Heart left ventricle (tissue), 16 donors: ENCODE measurements around the gene NCAPH2. TPM values are rescaled to one million over a fixed set of nuclear protein-coding genes. Genes with fewer than 3 reads are reported as not detected.

Experiments used
- ATAC-seq, 4 donors: fragments of 200-7000 bp; cut with Tn5 transposase; one replicate each; pipeline ENCODE4 v1.9.1; 2020 to 2022; ENCODE audit warnings: moderate library complexity in 4 of 4, mild to moderate bottlenecking in 3 of 4, moderate number of reproducible peaks in 1 of 4
- DNase-seq, 5 donors: peaks; one replicate each; pipeline ENCODE4 v3.0.0-alpha.2; 2020
- H3K27ac ChIP-seq, 12 donors: fragments of 200-600 bp; sonication (generic) in 4 of 12; one replicate each; pipeline versions ENCODE4 v1.5.0 to v1.8.0; 2016 to 2022; ENCODE audit warnings: mild to moderate bottlenecking in 2 of 12
- H3K27me3 ChIP-seq, 9 donors: fragments of 200-600 bp; sonication (generic) in 2 of 9; one replicate each; pipeline versions ENCODE4 v1.5.1 to v1.8.0; 2016 to 2022; ENCODE audit warnings: mild to moderate bottlenecking in 3 of 9
- H3K36me3 ChIP-seq, 9 donors: fragments of 200-600 bp; sonication (generic) in 2 of 9; one replicate each; pipeline versions ENCODE4 v1.5.0 to v1.8.0; 2018 to 2022; ENCODE audit warnings: mild to moderate bottlenecking in 2 of 9
- H3K4me1 ChIP-seq, 12 donors: fragments of 200-600 bp; sonication (generic) in 4 of 12; one replicate each; pipeline versions ENCODE4 v1.5.0 to v1.8.0; 2016 to 2022; ENCODE audit warnings: mild to moderate bottlenecking in 3 of 12
- H3K4me3 ChIP-seq, 12 donors: fragments of 200-600 bp; sonication (generic) in 4 of 12; one replicate each; pipeline versions ENCODE4 v1.5.0 to v1.8.0; 2017 to 2022; ENCODE audit warnings: mild to moderate bottlenecking in 9 of 12, moderate library complexity in 4 of 12
- H3K9me3 ChIP-seq, 12 donors: fragments of 200-600 bp; sonication (generic) in 4 of 12; one replicate each; pipeline versions ENCODE4 v1.5.0 to v1.8.0; 2016 to 2022; ENCODE audit warnings: mild to moderate bottlenecking in 1 of 12
- CTCF ChIP-seq, 12 donors: fragments of 200-600 bp; sonication (generic) in 4 of 12; IDR thresholded peaks; one replicate each; pipeline versions ENCODE4 v1.5.0 to v1.8.0; 2018 to 2022; ENCODE audit warnings: antibody characterized with exemption in 12 of 12, mild to moderate bottlenecking in 5 of 12
- POLR2A ChIP-seq, 2 donors: fragments of 450-650 bp; IDR thresholded peaks; one replicate each; pipeline ENCODE4 v1.6.1; 2017; ENCODE audit warnings: antibody characterized with exemption in 2 of 2, mild to moderate bottlenecking in 2 of 2, moderate library complexity in 2 of 2
- WGBS, 4 donors: extraction: QIAGEN DNeasy Blood & Tissue Kit in 2 of 4; methylation state at CpG; one replicate each; pipeline versions ENCODE4 v1.1.5 to v1.1.7; 2013 to 2018; 5-methylcytosine and 5-hydroxymethylcytosine counted together
- intact Hi-C, 10 donors: fragments of 100-400 bp; cut with DNase I; formaldehyde crosslinking; loops; one replicate each; pipeline versions ENCODE4 v1.11.1 to v1.14.2; 2022
- polyA plus RNA-seq, 2 donors: library from polyadenylated mRNA; stranded (reverse); fragments of 200-250 nt; gene quantifications; one replicate each; pipeline ENCODE4 v1.2.3, GENCODE V29; 2013
- total RNA-seq, 9 donors: library from RNA; depleted of rRNA in 2 of 9; stranded (reverse); fragments of >200 nt in 2 of 9; fragmentation: NEBNext Ultra II Directional in 3 of 9; extraction: Animal tissue kit (Norgen Biotek cat#: 25700) in 3 of 9; gene quantifications; one replicate each; pipeline versions ENCODE4 v1.1.0 to v1.2.4, GENCODE V29; 2016 to 2023
- donor health status: ischemic (EF 13 %, LVEDD 7.1; RV severe dilation, severe dysfunction).
- donor health status: healthy with polysubstance abuse.
- donor health status: DM: no; HTN: yes; CAD: no.
- donor health status: DM: no; HTN: no; CAD: no.
- donor health status: ischemic (EF 25% LVEDD 6.9; RV normal size, moderate dysfunction).
- donor health status: ischemic (EF 25% LVEDD 5.7; RV mildly dilated, moderate dysfunction).
- donor health status: healthy.
- donor health status: DM: yes; HTN: yes; CAD: no.
- donor health status: ischemic (EF 35%, LVEDD 5.7; RV mildly dilated, moderate dysfunction).
- donor health status: nonischemic (EF 11% LVEDD 7.7; RV severe dilation, severe dysfunction).
- donor health status: DM: yes; HTN: yes; CAD: no.
- donor health status: PGD.
- donor health status: ischemic (EF 29% LVEDD 5.4; RV normal size, mild dysfunction).
- donor health status: nonischemic (EF 23%, LVEDD 6.1; RV moderate dilation, normal function).

Gene NCAPH2
- total and polyA plus RNA-seq, 11 donors, result 24.7 to 43.3 (median 28.1) TPM

GRCh38 chr22:50544078-50544745 is 36.2 kb downstream of the NCAPH2 start:
- Histone ChIP-seq H3K4me1 (peaks cover 0 to 88% (median 24%) of the 10 kb centered on the region in 12 donors), H3K4me3 (peak overlapping the region in 10 of 12 donors; percentile 26 to 54 (median 40)), H3K36me3 (no peaks in the 10 kb centered on the region), H3K9me3 (no peaks in the 10 kb centered on the region), H3K27ac (peak overlapping the region in 4 of 12 donors; percentile 1 to 98 (median 36)), H3K27me3 (peaks cover 20 to 55% (median 25%) of the 10 kb centered on the region in 9 donors)
- WGBS, 4 donors, result 4 to 9% (median 5%) methylated on average over 27 to 52 of the region's 52 CpGs
- intact Hi-C loops, result loop anchor here in 2 of 10 donors (5.0 to 10.0 kb wide), 2 partner anchors 71 to 78 kb away; no protein-coding TSS in a partner anchor
- peak in 3 of 4 donors; percentile 58 to 64 (median 62) for ATAC-seq
- DNase-seq, result peak; percentile 79 to 93 (median 84)
- no peak for TF ChIP-seq POLR2A (IDR thresholded peaks at IDR 0.05)
- TF ChIP-seq CTCF (IDR thresholded peaks at IDR 0.05), result peak; percentile 30 to 76 (median 60)

GRCh38 chr22:50544746-50545253 is 36.8 kb downstream of the NCAPH2 start:
- Histone ChIP-seq H3K27ac (peak overlapping the region in 2 of 12 donors; percentile 54 to 98), H3K4me3 (peak overlapping the region in 5 of 12 donors; percentile 33 to 54 (median 41)), H3K9me3 (no peaks in the 10 kb centered on the region), H3K36me3 (no peaks in the 10 kb centered on the region), H3K4me1 (peaks cover 0 to 90% (median 22%) of the 10 kb centered on the region in 12 donors), H3K27me3 (peaks cover 23 to 61% (median 31%) of the 10 kb centered on the region in 9 donors)
- no peak for TF ChIP-seq CTCF (IDR thresholded peaks at IDR 0.05)
- TF ChIP-seq POLR2A (IDR thresholded peaks at IDR 0.05), result no peak
- intact Hi-C loops, result loop anchor here in 3 of 10 donors (5.0 to 10.0 kb wide), 3 partner anchors 68 to 78 kb away; no protein-coding TSS in a partner anchor
- ATAC-seq (peak in 1 of 4 donors; percentile 4), DNase-seq (peak in 1 of 5 donors; percentile 27)
- 72 to 85% (median 80%) methylated on average over 4 to 5 of the region's 5 CpGs for WGBS, 4 donors

GRCh38 chr22:50545522-50546325 is 37.7 kb downstream of the NCAPH2 start, which contains the start of gene KLHDC7B:
Gene KLHDC7B, plus strand, starts transcription at chr22:50545899. Its CDS starts 345 bp downstream, at chr22:50546244.
- 59 to 88% (median 65%) methylated on average over 8 to 10 of the region's 10 CpGs for WGBS, 4 donors
- H3K9me3 ChIP-seq, result no peaks in the 10 kb centered on the region
- H3K4me1 ChIP-seq, result peaks cover 0 to 82% (median 17%) of the 10 kb centered on the region in 12 donors
- peaks cover 24 to 68% (median 34%) of the 10 kb centered on the region in 9 donors for H3K27me3 ChIP-seq
- no peaks in the 10 kb centered on the region for H3K36me3 ChIP-seq
- H3K4me3 ChIP-seq, result peak within 1 kb of the TSS in 2 of 12 donors; percentile 53 to 54
- ATAC-seq (no peak), DNase-seq (no peak)
- H3K27ac ChIP-seq, result peak within 1 kb of the TSS in 1 of 12 donors; percentile 98
- intact Hi-C loops, result loop anchor here in 2 of 10 donors (5.0 to 10.0 kb wide), 2 partner anchors 67 to 69 kb away; no protein-coding TSS in a partner anchor
- TF ChIP-seq POLR2A (IDR thresholded peaks at IDR 0.05), result no peak
- TF ChIP-seq CTCF (IDR thresholded peaks at IDR 0.05), result no peak
